HEK293 (cell line): ENCODE data around the gene NCAN.
A peak's percentile ranks its signal among the peaks of the same experiment; 100 is the strongest.

Experiments
- CTCF ChIA-PET: fragments of 350-600 bp; formaldehyde crosslinking; extraction: SDS; loops from one replicate; lab custom pipeline; 2021; ENCODE audit warnings: antibody characterized with exemption; lab: Yijun Ruan, JAX
- POLR2A ChIA-PET: fragments of 300-600 bp; formaldehyde crosslinking; extraction: SDS; loops from one replicate; lab custom pipeline; 2020; ENCODE audit warnings: antibody characterized with exemption, inconsistent platforms; lab: Yijun Ruan, JAX
- H3K27ac ChIP-seq: fragments of 200-500 bp; sonication (Bioruptor generic); 2 replicates; pipeline ENCODE4 v1.5.1; 2014; ENCODE audit warnings: low read depth, low read length, control low read depth, inconsistent platforms; ENCODE audit errors: extremely low read depth
- H3K36me3 ChIP-seq, 2 experiments: fragments of 200-500 bp in 1 of 2; sonication (Bioruptor generic) in 1 of 2; 1 replicate in 1 of 2; 2 replicates in 1 of 2; pipeline ENCODE4 v1.5.1; 2014 to 2017; ENCODE audit warnings: inconsistent platforms in 2 of 2, low read length in 2 of 2; ENCODE audit not compliant: control insufficient read depth in 2 of 2, insufficient read depth in 1 of 2
- H3K4me1 ChIP-seq: fragments of 200-500 bp; sonication (Bioruptor generic); 2 replicates; pipeline ENCODE4 v1.5.1; 2014; ENCODE audit warnings: mild to moderate bottlenecking, low read length, inconsistent platforms; ENCODE audit not compliant: control insufficient read depth, insufficient read depth
- H3K4me3 ChIP-seq: 2 replicates; pipeline ENCODE4 v1.5.1; 2011; ENCODE audit warnings: low read depth, mild to moderate bottlenecking, control low read depth, low read length, moderate library complexity
- H3K9me3 ChIP-seq: fragments of 200-500 bp; sonication (Bioruptor generic); 2 replicates; pipeline ENCODE4 v1.5.1; 2014; ENCODE audit warnings: low read depth, low read length, inconsistent platforms; ENCODE audit not compliant: control insufficient read depth, insufficient read depth
- GLIS1 ChIP-seq: fragments of 450-650 bp; formaldehyde crosslinking; IDR thresholded peaks from 2 replicates; pipeline ENCODE4 v1.5.1; 2016; ENCODE audit warnings: missing biosample characterization, missing genetic modification characterization
- HOXA7 ChIP-seq: sonication (generic); formaldehyde crosslinking; IDR thresholded peaks from 2 replicates; pipeline ENCODE4 v1.8.1; 2022; ENCODE audit warnings: missing genetic modification reagents, borderline replicate concordance
- KLF1 ChIP-seq: fragments of 450-650 bp; formaldehyde crosslinking; IDR thresholded peaks from 2 replicates; pipeline ENCODE4 v1.5.1; 2016; ENCODE audit warnings: missing biosample characterization, missing genetic modification characterization
- KLF10 ChIP-seq: fragments of 450-650 bp; IDR thresholded peaks from 2 replicates; pipeline ENCODE4 v1.5.1; 2018; ENCODE audit warnings: missing biosample characterization, mild to moderate bottlenecking, missing genetic modification characterization
- KLF8 ChIP-seq: fragments of 450-650 bp; formaldehyde crosslinking; IDR thresholded peaks from 2 replicates; pipeline ENCODE4 v1.5.1; 2016; ENCODE audit warnings: missing biosample characterization, missing genetic modification characterization
- MYNN ChIP-seq: fragments of 450-650 bp; formaldehyde crosslinking; IDR thresholded peaks from 2 replicates; pipeline ENCODE4 v1.5.1; 2016; ENCODE audit warnings: missing biosample characterization, missing genetic modification characterization, borderline replicate concordance
- SCRT2 ChIP-seq: fragments of 450-650 bp; formaldehyde crosslinking; IDR thresholded peaks from 2 replicates; pipeline ENCODE4 v1.5.1; 2016; ENCODE audit warnings: missing biosample characterization, missing genetic modification characterization
- SP2 ChIP-seq: fragments of 450-650 bp; formaldehyde crosslinking; IDR thresholded peaks from 2 replicates; pipeline ENCODE4 v1.5.1; 2016; ENCODE audit warnings: missing biosample characterization, missing genetic modification characterization
- SP3 ChIP-seq: fragments of 450-650 bp; formaldehyde crosslinking; IDR thresholded peaks from 2 replicates; pipeline ENCODE4 v1.5.1; 2016; ENCODE audit warnings: missing biosample characterization, missing genetic modification characterization
- ZNF121 ChIP-seq: fragments of 450-650 bp; formaldehyde crosslinking; IDR thresholded peaks from 2 replicates; pipeline ENCODE4 v1.5.1; 2016; ENCODE audit warnings: missing biosample characterization, missing genetic modification characterization
- ZNF169 ChIP-seq: fragments of 450-650 bp; formaldehyde crosslinking; IDR thresholded peaks from 2 replicates; pipeline ENCODE4 v1.5.1; 2016; ENCODE audit warnings: missing biosample characterization, missing genetic modification characterization
- ZNF223 ChIP-seq: fragments of 450-650 bp; formaldehyde crosslinking; IDR thresholded peaks from 2 replicates; pipeline ENCODE4 v1.5.1; 2016; ENCODE audit warnings: missing biosample characterization, missing genetic modification characterization
- ZNF23 ChIP-seq: fragments of 450-650 bp; formaldehyde crosslinking; IDR thresholded peaks from 2 replicates; pipeline ENCODE4 v1.5.1; 2016; ENCODE audit warnings: missing biosample characterization, missing genetic modification characterization, borderline replicate concordance
- ZNF404 ChIP-seq: fragments of 450-650 bp; formaldehyde crosslinking; IDR thresholded peaks from 2 replicates; pipeline ENCODE4 v1.5.1; 2017; ENCODE audit warnings: missing biosample characterization, missing genetic modification characterization
- ZNF501 ChIP-seq: fragments of 450-650 bp; formaldehyde crosslinking; IDR thresholded peaks from 2 replicates; pipeline ENCODE4 v1.5.1; 2016; ENCODE audit warnings: missing biosample characterization, missing genetic modification characterization
- ZNF624 ChIP-seq: fragments of 450-650 bp; formaldehyde crosslinking; IDR thresholded peaks from 2 replicates; pipeline ENCODE4 v1.5.1; 2017; ENCODE audit warnings: missing biosample characterization, missing genetic modification characterization
- ZNF660 ChIP-seq: fragments of 450-650 bp; IDR thresholded peaks from 2 replicates; pipeline ENCODE4 v1.5.1; 2018; ENCODE audit warnings: missing biosample characterization, mild to moderate bottlenecking, missing genetic modification characterization
- ZNF677 ChIP-seq: fragments of 450-650 bp; IDR thresholded peaks from 2 replicates; pipeline ENCODE4 v1.5.0; 2018; ENCODE audit warnings: missing biosample characterization, mild to moderate bottlenecking, missing genetic modification characterization, moderate library complexity
- ZSCAN23 ChIP-seq: fragments of 450-650 bp; formaldehyde crosslinking; IDR thresholded peaks from 2 replicates; pipeline ENCODE4 v1.5.1; 2016; ENCODE audit warnings: missing biosample characterization, missing genetic modification characterization
- ZXDB ChIP-seq: fragments of 450-650 bp; formaldehyde crosslinking; IDR thresholded peaks from 2 replicates; pipeline ENCODE4 v1.5.1; 2016; ENCODE audit warnings: missing biosample characterization, missing genetic modification characterization
- TF ChIP-seq, protein P1 (sequence below): fragments of 450-650 bp; formaldehyde crosslinking; IDR thresholded peaks from 2 replicates; pipeline ENCODE4 v1.5.1; 2016; ENCODE audit warnings: missing biosample characterization, missing genetic modification characterization
- TF ChIP-seq, protein P2 (sequence below): fragments of 450-650 bp; formaldehyde crosslinking; optimal IDR thresholded peaks from 2 replicates; pipeline ENCODE3; 2016; ENCODE audit warnings: missing biosample characterization, mild to moderate bottlenecking, missing genetic modification characterization
- TF ChIP-seq, protein P3 (sequence below): fragments of 450-650 bp; formaldehyde crosslinking; IDR thresholded peaks from 2 replicates; pipeline ENCODE4 v1.5.1; 2016; ENCODE audit warnings: missing biosample characterization, missing genetic modification characterization

Gene NCAN

DNA sequence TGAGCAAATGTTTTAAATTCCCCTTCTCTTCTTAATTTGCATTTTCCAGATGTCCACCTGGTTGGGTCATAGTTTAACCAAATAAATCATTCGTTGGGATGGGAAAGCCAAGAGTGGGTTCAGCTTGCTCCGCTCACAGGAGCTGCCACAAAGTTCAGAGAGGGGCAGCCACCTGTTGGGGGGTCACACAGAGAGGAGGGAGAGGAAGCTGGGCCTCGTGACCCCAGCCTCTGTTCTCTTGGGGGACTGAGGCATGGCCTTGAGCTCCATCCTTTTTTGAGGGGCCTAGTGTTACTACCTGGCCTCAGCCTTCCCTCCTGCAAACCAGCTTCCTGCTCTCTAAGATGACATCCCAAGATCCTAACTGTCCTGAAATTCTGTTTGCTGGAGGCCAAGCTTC lies 44.1 kb upstream of the NCAN start:
- H3K36me3 ChIP-seq, result no peaks in the 10 kb centered on the region
- no peak overlapping the region for H3K4me3 ChIP-seq
- no peaks in the 10 kb centered on the region for H3K9me3 ChIP-seq
- ChIA-PET POLR2A (no interaction called here), CTCF (interaction anchor here (0.5 to 1.3 kb wide), 8 partner anchors 9 to 1884 kb away, joined by 3 to 4 read pairs (median 3); no protein-coding TSS in a partner anchor)
- no peak overlapping the region for H3K27ac ChIP-seq
- H3K4me1 ChIP-seq, result no peaks in the 10 kb centered on the region
- TF ChIP-seq, protein P1, sequence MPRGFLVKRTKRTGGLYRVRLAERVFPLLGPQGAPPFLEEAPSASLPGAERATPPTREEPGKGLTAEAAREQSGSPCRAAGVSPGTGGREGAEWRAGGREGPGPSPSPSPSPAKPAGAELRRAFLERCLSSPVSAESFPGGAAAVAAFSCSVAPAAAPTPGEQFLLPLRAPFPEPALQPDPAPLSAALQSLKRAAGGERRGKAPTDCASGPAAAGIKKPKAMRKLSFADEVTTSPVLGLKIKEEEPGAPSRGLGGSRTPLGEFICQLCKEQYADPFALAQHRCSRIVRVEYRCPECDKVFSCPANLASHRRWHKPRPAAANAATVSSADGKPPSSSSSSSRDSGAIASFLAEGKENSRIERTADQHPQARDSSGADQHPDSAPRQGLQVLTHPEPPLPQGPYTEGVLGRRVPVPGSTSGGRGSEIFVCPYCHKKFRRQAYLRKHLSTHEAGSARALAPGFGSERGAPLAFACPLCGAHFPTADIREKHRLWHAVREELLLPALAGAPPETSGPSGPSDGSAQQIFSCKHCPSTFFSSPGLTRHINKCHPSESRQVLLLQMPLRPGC (tag by site-specific recombination), result no peak
- 0 out of 2 replicates have a peak, but pooled peaks have one; percentile 33 for TF ChIP-seq SCRT2 (tag by site-specific recombination)

GRCh38 chr19:19169236-19170052 lies 42.3 kb upstream of the NCAN start:
- ChIA-PET CTCF (interaction anchor here (0.6 kb wide), 1 partner anchor 87 kb away, joined by 3 read pairs; no protein-coding TSS in a partner anchor), POLR2A (interaction anchor here (0.8 to 1.6 kb wide), 3 partner anchors 17 to 34 kb away, joined by 3 to 5 read pairs (median 3); partner anchors contain the start of genes BORCS8, NR2C2AP and RFXANK)
- no peaks in the 10 kb centered on the region for H3K36me3 ChIP-seq
- no peaks in the 10 kb centered on the region for H3K4me1 ChIP-seq
- H3K4me3 ChIP-seq, result no peak overlapping the region
- no peaks in the 10 kb centered on the region for H3K9me3 ChIP-seq
- TF ChIP-seq KLF10 (tag by site-specific recombination) (no peak), ZNF121 (tag by site-specific recombination) (0 out of 2 replicates have a peak, but pooled peaks have one; percentile 11)
- no peak overlapping the region for H3K27ac ChIP-seq

- no peaks in the 10 kb centered on the region for H3K9me3 ChIP-seq
- H3K27ac ChIP-seq, result no peak within 1 kb of the TSS
- CTCF ChIA-PET, result interaction anchor here (0.6 to 0.9 kb wide), 3 partner anchors 24 to 88 kb away, joined by 3 read pairs; no protein-coding TSS in a partner anchor
- H3K4me1 ChIP-seq, result no peaks in the 10 kb centered on the region
- H3K36me3 ChIP-seq, result no peaks in the 10 kb centered on the region
- POLR2A ChIA-PET, result interaction anchor here (0.8 to 1.6 kb wide), 3 partner anchors 16 to 33 kb away, joined by 3 to 5 read pairs (median 3); partner anchors contain the start of genes BORCS8, NR2C2AP and RFXANK
- H3K4me3 ChIP-seq, result peak within 1 kb of the TSS; percentile 6; the same call in 1 of the 2 replicates
- no peak for TF ChIP-seq ZNF660 (tag by site-specific recombination)
- peak; percentile 38; the same call in 1 of the 2 replicates for TF ChIP-seq ZXDB (tag by site-specific recombination)
- peak; percentile 43; the same call in 1 of the 2 replicates for TF ChIP-seq KLF8 (tag by site-specific recombination)
- TF ChIP-seq ZNF404 (tag by site-specific recombination), result no peak
- TF ChIP-seq ZNF677, result no peak
- no peak for TF ChIP-seq ZNF223 (tag by site-specific recombination)
- TF ChIP-seq ZNF23, result no peak
- peak; percentile 90 for TF ChIP-seq KLF1 (tag by site-specific recombination)
- TF ChIP-seq HOXA7 (CRISPR knock-in tag), result no peak
- no peak; the same call in 1 of the 2 replicates for TF ChIP-seq GLIS1 (tag by site-specific recombination)
- TF ChIP-seq SP2, result peak; percentile 55
- no peak for TF ChIP-seq ZNF624 (tag by site-specific recombination)
- no peak for TF ChIP-seq ZNF501
- TF ChIP-seq SP3 (tag by site-specific recombination), result peak; percentile 63; the same call in 1 of the 2 replicates
- no peak for TF ChIP-seq MYNN (tag by site-specific recombination)
- TF ChIP-seq, protein P2, sequence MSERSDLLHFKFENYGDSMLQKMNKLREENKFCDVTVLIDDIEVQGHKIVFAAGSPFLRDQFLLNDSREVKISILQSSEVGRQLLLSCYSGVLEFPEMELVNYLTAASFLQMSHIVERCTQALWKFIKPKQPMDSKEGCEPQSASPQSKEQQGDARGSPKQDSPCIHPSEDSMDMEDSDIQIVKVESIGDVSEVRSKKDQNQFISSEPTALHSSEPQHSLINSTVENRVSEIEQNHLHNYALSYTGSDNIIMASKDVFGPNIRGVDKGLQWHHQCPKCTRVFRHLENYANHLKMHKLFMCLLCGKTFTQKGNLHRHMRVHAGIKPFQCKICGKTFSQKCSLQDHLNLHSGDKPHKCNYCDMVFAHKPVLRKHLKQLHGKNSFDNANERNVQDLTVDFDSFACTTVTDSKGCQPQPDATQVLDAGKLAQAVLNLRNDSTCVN (tag by site-specific recombination), result peak; percentile 31
- no peak for TF ChIP-seq ZNF169
- no peak for TF ChIP-seq ZSCAN23 (tag by site-specific recombination)
- TF ChIP-seq, protein P3, sequence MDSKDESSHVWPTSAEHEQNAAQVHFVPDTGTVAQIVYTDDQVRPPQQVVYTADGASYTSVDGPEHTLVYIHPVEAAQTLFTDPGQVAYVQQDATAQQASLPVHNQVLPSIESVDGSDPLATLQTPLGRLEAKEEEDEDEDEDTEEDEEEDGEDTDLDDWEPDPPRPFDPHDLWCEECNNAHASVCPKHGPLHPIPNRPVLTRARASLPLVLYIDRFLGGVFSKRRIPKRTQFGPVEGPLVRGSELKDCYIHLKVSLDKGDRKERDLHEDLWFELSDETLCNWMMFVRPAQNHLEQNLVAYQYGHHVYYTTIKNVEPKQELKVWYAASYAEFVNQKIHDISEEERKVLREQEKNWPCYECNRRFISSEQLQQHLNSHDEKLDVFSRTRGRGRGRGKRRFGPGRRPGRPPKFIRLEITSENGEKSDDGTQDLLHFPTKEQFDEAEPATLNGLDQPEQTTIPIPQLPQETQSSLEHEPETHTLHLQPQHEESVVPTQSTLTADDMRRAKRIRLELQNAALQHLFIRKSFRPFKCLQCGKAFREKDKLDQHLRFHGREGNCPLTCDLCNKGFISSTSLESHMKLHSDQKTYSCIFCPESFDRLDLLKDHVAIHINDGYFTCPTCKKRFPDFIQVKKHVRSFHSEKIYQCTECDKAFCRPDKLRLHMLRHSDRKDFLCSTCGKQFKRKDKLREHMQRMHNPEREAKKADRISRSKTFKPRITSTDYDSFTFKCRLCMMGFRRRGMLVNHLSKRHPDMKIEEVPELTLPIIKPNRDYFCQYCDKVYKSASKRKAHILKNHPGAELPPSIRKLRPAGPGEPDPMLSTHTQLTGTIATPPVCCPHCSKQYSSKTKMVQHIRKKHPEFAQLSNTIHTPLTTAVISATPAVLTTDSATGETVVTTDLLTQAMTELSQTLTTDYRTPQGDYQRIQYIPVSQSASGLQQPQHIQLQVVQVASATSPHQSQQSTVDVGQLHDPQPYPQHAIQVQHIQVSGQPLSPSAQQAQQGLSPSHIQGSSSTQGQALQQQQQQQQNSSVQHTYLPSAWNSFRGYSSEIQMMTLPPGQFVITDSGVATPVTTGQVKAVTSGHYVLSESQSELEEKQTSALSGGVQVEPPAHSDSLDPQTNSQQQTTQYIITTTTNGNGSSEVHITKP (tag by site-specific recombination), result no peak
Measured at GRCh38 chr19:19170053-19170872, 41.5 kb upstream of the NCAN start, which contains the start of gene MEF2B. Gene MEF2B, minus strand, starts transcription at chr19:19170263. Its CDS starts 19,528 bp downstream, at chr19:19150735.
